Stomach (tissue), 4 donors: ENCODE measurements around the gene HERPUD1.

ENCODE experiments used
- POLR2A ChIP-seq, 4 donors: fragments of 450-650 bp; IDR thresholded peaks; one replicate each; pipeline ENCODE4 v1.6.1; 2016; ENCODE audit warnings: antibody characterized with exemption in 4 of 4, control low read depth in 2 of 4, mild to moderate bottlenecking in 1 of 4, moderate library complexity in 1 of 4
- TF ChIP-seq, protein P1 (sequence below), 7 experiments: fragments of 450-650 bp in 4 of 7; fragments of 200-600 bp in 3 of 7; sonication (generic) in 3 of 7; IDR thresholded peaks; one replicate each; pipeline ENCODE4 v1.5.1; 2016 to 2019; ENCODE audit warnings: antibody characterized with exemption in 7 of 7, control low read depth in 2 of 7, mild to moderate bottlenecking in 1 of 7

- TF ChIP-seq, protein P1, sequence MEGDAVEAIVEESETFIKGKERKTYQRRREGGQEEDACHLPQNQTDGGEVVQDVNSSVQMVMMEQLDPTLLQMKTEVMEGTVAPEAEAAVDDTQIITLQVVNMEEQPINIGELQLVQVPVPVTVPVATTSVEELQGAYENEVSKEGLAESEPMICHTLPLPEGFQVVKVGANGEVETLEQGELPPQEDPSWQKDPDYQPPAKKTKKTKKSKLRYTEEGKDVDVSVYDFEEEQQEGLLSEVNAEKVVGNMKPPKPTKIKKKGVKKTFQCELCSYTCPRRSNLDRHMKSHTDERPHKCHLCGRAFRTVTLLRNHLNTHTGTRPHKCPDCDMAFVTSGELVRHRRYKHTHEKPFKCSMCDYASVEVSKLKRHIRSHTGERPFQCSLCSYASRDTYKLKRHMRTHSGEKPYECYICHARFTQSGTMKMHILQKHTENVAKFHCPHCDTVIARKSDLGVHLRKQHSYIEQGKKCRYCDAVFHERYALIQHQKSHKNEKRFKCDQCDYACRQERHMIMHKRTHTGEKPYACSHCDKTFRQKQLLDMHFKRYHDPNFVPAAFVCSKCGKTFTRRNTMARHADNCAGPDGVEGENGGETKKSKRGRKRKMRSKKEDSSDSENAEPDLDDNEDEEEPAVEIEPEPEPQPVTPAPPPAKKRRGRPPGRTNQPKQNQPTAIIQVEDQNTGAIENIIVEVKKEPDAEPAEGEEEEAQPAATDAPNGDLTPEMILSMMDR (IDR thresholded peaks at IDR 0.05), result no peak
- TF ChIP-seq POLR2A (IDR thresholded peaks at IDR 0.05), result no peak
These were observed 10.4 kb upstream of the HERPUD1 start for GRCh38 chr16:56921571-56921970.
